A549 (cell line): ENCODE results near the gene KCNIP3.
"Not testable (repeated sequence)": the region's sequence is repeated elsewhere in the genome, so short reads cannot be mapped to it uniquely, and the experiment has no call there.

Experiments
- CEBPB ChIP-seq, 2 experiments: fragments of >200 bp in 1 of 2; sonication (Bioruptor Twin) in 1 of 2; formaldehyde crosslinking in 1 of 2; IDR thresholded peaks; 2 replicates each; pipeline ENCODE4 v1.6.1; 2012 to 2016
- EP300 ChIP-seq, 2 experiments: fragments of >200 bp; sonication (Bioruptor Twin); formaldehyde crosslinking; IDR thresholded peaks; 2 replicates in 1 of 2; 3 replicates in 1 of 2; pipeline ENCODE4 v1.6.1; 2016 to 2017
- KDM1A ChIP-seq: fragments of 200-600 bp; sonication (generic); IDR thresholded peaks from 2 replicates; pipeline ENCODE4 v1.6.1; 2016; ENCODE audit warnings: low read depth, mild to moderate bottlenecking
- TF ChIP-seq, protein P1 (sequence below): IDR thresholded peaks from 2 replicates; pipeline ENCODE4 v1.6.1; 2012
- TF ChIP-seq, protein P2 (sequence below): fragments of >200 bp; sonication (Bioruptor Twin); formaldehyde crosslinking; IDR thresholded peaks from 3 replicates; pipeline ENCODE4 v1.5.1; 2016
- TF ChIP-seq, protein P3 (sequence below): fragments of 150-350 bp; IDR thresholded peaks from 2 replicates; pipeline ENCODE4 v1.6.1; 2014; ENCODE audit warnings: low read depth, mild to moderate bottlenecking, low read length
- TF ChIP-seq, protein P4 (sequence below): fragments of 450-650 bp; IDR thresholded peaks from 2 replicates; pipeline ENCODE4 v1.6.1; 2014; ENCODE audit warnings: antibody characterized with exemption

DNA sequence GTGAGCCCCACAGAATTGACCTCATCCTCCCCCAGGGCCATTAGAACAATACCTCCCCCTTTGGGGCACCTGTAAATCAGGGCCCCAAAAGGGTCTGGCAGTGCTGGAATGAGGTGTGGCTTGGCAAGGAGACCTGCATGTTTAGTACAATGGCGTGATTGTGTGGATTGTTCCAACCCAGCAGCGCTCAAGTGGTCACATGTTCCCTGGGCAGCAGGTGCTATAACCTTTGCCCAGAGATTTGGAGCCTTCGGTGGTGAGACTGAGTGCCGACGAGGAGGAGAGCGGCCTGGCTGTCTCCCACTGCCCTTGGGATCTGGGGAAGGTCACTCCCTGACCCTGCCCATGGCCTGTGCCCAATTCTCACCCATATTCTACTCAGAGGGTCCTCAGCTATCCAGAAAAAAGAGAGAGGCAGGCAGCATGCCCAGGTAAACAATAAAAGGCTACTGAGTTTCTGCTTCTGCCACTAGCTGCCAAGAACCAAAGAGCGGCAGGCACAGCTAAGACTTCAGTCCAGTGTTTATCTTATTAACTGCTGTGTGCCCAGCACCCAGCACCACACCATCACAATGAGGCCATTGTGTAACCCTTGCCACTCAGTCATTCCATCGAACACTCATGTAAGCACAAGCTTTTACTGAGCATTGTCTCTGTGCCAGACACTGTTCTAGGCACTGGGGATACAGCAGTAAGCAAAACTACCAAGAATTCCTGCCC is 132.8 kb downstream of the KCNIP3 start:
- not testable (repeated sequence) for TF ChIP-seq EP300 (IDR thresholded peaks at IDR 0.05); KDM1A; CEBPB (IDR thresholded peaks at IDR 0.05)
- TF ChIP-seq, protein P1, sequence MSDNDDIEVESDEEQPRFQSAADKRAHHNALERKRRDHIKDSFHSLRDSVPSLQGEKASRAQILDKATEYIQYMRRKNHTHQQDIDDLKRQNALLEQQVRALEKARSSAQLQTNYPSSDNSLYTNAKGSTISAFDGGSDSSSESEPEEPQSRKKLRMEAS = not testable (repeated sequence)
- TF ChIP-seq, protein P2, sequence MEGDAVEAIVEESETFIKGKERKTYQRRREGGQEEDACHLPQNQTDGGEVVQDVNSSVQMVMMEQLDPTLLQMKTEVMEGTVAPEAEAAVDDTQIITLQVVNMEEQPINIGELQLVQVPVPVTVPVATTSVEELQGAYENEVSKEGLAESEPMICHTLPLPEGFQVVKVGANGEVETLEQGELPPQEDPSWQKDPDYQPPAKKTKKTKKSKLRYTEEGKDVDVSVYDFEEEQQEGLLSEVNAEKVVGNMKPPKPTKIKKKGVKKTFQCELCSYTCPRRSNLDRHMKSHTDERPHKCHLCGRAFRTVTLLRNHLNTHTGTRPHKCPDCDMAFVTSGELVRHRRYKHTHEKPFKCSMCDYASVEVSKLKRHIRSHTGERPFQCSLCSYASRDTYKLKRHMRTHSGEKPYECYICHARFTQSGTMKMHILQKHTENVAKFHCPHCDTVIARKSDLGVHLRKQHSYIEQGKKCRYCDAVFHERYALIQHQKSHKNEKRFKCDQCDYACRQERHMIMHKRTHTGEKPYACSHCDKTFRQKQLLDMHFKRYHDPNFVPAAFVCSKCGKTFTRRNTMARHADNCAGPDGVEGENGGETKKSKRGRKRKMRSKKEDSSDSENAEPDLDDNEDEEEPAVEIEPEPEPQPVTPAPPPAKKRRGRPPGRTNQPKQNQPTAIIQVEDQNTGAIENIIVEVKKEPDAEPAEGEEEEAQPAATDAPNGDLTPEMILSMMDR = not testable (repeated sequence)
- TF ChIP-seq, protein P3, sequence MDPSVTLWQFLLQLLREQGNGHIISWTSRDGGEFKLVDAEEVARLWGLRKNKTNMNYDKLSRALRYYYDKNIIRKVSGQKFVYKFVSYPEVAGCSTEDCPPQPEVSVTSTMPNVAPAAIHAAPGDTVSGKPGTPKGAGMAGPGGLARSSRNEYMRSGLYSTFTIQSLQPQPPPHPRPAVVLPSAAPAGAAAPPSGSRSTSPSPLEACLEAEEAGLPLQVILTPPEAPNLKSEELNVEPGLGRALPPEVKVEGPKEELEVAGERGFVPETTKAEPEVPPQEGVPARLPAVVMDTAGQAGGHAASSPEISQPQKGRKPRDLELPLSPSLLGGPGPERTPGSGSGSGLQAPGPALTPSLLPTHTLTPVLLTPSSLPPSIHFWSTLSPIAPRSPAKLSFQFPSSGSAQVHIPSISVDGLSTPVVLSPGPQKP = not testable (repeated sequence)
- TF ChIP-seq, protein P4, sequence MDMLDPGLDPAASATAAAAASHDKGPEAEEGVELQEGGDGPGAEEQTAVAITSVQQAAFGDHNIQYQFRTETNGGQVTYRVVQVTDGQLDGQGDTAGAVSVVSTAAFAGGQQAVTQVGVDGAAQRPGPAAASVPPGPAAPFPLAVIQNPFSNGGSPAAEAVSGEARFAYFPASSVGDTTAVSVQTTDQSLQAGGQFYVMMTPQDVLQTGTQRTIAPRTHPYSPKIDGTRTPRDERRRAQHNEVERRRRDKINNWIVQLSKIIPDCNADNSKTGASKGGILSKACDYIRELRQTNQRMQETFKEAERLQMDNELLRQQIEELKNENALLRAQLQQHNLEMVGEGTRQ = not testable (repeated sequence)
